Fibroblast of skin of right quadriceps (primary cell): ENCODE results near the gene MYOM1.

Source experiments
- DNase-seq: peaks from one replicate; pipeline ENCODE4 v3.0.0-alpha.2; 2013

The MYOM1 gene

DNA sequence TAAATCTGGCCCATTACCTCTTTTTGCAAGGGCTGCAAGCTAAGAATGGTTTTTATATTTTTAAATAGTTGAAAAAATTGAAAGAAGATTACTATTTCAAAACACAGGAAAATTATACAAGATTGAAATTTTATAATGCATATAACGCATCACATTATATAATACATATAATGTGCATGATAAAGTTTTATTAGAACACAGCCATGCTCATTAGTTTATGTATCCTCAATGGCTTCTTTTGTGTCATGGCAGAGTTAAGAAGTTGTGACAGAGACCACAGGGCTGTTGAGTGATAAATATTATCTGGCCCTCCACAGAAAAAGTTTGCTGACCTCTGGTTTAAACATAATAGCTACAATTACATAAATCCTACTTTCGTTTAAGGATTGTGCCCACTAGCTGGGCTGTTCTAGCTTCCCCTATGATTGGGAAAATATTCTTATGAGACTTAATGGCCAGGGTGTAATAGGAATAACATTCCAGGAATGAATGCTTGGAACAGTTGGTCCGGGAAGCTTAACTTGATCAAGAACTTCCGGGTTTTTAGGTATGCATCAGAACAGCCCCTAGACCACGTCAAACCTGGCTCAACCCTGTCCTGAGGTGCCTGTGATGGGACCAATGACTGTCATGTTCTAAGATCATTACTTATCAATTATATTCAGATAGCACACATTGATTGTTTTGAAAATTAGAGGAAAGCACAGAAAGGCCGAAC is 108.1 kb downstream of the MYOM1 start:
- DNase-seq, result no peak

DNA sequence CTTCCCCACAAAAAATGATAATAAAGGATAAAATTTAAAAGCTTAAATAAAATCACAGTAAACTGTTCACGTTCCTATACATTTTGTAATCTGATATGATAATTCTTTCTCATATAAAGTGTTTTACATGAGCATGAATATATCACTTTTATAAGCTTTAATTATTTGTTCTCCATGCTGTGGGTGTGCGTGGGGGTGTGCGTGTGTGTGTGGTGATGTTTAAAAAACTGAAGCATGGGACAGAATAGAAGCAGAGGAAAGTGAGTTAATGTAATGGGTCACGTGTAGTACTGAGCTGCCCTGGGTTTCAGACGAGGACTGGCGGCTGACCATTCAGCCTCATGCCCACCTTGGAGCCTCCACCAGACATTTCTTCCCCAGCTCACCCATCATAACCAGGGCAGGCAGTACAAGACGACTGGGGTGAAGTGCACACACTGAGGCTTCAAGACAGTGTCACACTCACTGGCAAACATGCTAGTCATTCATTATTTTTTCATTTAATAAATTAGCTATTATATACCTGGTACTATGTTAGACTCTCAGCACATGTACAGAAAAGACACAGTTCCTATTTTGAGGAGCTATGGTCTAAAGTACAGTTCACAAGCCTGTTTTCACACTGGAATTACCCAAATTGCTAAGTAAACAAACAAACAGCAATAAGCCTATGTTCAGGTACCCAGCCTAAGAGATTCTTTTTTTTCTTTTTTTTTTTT is 109.6 kb downstream of the MYOM1 start:
- DNase-seq, result no peak

DNA sequence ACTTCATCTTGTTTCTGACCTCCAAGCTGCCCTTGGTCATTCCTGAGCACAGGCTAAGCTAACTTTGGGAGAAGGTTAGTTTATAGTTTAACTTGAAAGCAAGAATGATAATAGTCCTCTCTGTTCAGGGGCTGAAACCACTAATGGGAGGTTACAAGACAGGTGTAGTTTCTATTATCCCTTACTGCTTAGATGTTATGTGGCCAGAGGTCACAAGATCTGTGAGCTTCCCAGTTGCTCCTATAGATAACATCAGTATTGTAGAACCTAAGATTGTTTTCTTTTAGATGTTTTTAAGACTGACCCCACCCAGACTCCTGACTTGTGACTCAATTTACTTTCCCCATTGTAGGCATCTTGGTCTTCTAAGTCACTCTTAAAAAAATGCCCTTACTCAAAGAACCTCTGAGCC is 112.0 kb downstream of the MYOM1 start:
- no peak for DNase-seq

DNA sequence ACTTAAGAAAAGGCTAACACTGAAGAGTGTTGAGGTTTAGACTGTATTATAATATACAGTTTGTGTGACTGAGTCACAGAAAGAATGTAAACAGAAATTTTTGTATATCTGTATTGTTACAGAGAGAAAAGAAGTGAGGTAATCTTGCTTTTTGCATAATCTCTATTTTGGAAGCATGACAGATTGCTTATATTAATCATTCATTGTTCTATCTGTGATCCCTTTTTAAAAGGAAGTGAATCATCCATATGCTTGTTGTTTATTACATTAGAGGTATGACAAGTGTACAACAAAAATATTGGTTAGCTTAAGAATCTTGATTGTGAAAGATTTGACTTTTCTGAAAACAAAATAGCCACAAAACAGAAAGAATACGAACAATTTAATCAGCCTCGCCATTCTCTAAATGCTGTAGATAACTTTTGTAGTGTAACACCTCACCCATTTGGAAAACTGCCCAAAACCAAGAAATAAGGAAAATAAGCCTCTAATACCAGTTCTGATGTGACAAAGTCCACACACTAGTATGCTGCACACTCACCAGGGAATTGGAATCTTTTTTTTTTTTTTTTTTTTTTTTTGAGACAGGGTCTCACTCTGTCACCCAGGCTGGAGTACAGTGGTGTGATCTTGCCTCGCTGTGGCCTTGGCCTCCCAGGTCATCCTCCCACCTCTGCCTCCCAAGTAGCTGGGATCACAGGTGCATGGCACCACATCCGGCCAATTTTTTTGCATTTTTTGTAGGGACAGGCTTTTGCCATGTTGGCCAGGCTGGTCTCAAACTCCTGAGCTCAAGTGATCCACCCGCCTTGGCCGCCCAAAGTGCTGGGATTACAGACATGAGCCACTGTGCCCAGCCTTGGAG is 115.3 kb downstream of the MYOM1 start:
- DNase-seq, result peak; percentile 52

DNA sequence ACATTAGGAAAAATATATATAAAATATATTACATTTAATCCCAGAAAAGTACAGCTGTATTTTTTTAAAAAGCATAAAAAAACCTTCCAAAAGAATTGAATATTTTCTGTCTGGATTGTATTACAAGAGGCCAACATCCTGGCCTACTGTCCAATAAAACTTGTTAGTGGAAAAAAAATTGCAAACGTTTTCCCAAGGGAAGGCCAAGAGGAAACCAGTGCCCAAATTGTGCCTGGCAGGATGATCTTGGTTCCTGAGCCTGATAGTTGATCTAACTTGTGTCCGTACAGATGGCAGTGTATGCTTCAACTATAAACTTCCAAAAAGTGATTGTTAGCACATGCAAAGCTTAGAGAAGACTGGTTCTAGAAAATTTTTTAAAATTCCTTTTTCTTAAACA is 116.2 kb downstream of the MYOM1 start:
- no peak for DNase-seq

DNA sequence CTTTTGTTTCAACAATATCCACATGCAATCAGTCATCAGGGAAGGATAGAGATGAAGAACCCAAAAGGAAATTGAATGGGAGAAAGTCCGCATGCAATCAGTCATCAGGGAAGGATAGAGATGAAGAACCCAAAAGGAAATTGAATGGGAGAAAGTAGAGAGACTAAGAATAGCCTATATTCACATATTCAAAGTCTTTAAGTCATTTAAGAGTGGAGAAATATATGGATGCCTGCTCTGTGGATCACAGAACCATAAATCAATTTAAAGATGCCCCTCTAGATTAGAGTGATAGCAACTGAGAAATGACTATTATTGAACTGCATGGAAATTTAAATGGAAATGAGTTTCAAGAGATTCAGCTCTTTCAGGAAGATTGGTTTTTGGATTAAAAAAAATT is 116.8 kb downstream of the MYOM1 start:
- DNase-seq, result no peak

DNA sequence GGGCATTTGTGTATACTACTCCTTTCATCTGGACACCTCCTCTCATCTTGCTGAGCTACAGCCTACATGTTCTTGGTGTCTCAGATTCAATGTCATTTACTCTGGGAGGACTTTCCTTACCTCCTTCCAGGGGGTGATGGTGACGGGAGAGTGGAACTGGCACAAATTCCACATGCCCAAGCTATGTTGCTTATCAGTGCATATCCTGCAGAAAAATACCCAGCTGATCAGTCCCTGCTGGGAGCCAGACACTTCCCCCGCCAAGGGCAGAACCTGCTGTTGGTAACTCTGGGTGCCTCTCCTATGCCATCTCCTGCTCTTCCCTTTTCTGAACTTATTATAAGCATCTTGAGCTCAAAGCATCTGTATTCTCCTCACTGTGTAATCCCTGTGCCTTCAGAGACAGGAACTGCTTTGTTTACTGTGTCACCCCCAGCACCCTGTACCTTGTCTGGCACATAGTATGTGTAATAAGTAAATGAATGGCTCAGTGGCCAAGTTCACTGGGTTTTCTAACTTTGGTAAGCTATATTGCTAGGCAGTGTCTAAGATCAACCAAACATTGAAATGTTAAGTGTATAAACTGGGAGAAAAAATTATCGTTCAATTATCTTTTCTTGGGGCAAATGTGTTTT is 119.2 kb downstream of the MYOM1 start:
- DNase-seq, result no peak

DNA sequence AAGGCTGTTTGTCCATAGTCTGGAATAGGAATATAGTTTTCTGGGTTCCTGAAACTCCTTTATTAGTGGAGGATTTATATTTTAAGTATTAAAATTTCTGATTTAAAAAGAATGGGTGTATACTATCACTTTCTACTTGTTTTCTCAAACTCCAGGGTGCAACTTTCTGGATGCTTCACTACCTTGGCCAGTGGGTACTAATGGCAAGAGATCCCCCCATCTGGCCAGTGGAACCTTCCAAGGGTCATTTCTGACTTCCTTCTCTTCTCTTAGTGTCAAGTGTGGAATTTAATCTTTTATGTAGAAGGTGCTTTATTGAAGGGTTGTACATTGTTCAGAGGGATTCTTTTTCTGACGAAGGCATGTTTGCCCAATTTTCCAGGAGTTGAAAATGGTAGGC is 120.4 kb downstream of the MYOM1 start:
- DNase-seq, result no peak

DNA sequence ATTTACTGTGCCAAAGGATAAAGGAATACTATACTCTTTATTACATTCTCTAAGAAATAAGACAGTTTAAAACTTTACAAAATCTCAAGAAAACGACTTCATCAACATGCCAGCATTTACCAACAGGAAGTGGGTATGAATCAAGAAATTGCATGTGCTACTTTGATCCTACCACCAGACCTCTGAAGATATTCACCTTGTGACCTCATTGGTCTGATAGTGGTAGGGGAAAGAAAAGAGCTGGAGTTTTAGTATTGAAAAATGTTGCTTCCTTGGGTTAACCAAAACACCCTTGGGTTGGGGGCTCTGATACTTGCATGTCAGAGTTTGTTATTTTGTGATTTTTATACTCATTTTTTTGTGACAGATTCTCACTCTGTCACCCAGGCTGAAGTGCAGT is 122.7 kb downstream of the MYOM1 start:
- no peak for DNase-seq

DNA sequence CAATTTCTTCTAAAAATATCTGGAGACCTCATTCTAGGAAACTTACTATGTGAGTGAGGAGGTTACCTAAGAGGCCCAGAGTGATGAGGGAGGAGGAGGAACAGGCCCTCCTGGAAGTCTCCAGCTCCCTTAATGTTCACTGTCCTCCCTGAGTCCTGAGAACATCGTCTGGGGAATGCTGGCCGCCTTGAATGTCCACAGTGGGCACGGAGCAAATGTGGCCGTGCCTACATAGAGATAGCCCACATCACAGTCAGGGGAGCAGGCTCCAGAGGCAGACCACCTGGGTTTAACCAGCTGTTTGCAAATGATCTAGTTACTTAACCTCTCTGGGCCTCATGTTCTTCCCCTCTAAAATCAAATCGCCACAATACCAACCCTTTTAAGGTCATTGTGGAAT is 123.8 kb downstream of the MYOM1 start:
- no peak for DNase-seq

DNA sequence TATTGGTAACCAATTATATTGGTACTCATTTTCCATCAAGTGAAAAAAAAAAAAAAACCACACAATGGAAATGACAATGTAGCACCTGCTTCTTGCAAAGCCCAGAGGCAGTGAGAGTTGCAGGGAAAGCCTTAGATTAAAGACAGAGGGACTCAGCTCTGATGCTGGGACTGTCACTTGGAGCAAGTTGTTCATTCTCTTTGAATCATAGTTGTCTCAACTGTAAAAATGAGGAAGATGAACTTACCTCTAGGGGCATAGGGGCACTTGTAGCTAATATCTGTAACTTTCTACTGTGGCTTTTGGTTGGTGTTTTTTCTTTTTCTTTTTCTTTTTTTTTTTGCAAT is 125.5 kb downstream of the MYOM1 start:
- no peak for DNase-seq

DNA sequence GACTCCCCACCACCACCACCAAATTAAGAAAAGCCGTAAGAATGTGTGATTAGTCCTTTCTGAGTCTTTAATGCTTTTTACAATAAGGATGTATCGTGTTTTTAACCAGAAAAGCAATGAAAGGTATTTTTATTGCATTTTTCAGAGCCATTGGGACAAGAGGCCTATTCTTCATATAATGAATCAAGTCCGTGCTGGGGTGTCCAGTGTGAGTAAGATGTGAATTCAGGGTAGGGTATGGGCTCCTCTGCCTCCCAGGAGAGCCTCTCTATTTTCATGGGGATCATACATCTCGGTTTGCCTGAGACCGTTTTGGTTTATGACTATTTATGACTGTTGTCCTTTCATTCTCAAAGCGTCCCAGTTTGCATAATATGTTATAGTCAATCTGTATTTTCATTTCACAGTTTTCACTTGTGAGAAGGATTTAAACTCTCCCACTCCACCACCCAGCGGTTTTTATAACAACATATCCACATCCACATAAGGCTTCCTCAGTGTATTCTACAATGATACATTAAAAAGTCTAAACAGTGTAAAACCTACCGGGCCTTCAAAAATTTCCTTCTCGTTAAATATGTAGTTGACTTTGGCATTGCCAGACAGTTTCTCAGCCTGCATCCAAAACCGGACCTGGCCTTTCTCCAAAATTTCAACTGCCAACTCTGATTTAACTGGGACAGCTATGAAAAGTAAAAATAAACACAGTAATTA is 126.0 kb downstream of the MYOM1 start:
- no peak for DNase-seq

DNA sequence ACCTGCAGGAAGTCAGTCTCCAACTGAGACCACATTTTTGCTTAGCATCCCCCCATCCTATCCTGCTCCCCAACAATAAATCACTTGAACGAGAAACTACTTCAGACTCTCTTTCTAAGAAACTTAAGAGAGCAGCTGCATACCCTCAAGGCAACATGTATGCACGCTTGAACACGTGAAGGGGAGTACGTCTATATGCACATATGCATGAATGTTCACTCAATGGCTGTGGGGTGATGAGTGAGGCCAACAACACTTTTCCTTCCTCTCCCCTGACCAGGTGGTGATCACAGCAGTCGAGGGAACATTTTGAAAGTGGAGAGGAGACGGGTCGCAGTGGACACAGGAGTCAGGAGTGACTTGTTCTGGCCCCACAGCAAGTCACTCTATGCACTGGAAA is 127.0 kb downstream of the MYOM1 start:
- DNase-seq, result no peak

DNA sequence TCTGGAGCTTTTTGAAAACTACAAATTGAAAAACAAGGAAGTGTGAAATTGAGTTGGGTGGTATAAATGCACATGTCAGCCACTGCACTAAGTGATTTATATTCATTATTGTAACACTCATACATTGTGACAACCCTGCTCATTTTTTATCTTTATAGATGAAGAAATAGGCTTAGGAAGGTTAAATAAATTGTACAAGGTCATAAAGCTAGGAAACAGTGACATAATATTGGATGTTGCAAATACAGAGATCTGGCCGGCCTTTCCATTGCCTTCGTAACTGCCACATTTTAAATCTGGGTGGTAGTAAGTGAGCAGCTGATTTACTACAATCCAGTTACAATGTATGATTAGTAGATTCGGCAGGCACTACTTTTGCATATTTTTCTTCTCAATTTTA is 130.2 kb downstream of the MYOM1 start:
- DNase-seq, result no peak

DNA sequence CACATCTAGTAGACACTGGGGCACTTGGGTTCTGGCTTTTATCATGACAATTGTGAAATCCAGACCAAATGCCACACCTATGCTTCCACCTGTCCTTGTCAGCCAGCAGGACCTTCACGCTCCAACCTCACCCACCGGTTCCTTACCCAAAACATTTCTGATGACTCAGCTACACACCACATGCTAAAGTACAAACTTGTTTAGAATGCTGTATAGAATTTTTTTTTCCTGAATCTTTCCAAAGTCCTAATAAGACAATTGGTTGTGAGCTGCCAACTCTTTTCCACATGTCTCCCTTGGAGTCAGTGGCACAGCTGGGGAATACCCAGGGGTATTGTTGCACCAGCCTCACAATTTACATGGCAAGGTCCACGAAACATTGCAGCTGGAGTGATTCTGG is 131.3 kb downstream of the MYOM1 start:
- no peak for DNase-seq

DNA sequence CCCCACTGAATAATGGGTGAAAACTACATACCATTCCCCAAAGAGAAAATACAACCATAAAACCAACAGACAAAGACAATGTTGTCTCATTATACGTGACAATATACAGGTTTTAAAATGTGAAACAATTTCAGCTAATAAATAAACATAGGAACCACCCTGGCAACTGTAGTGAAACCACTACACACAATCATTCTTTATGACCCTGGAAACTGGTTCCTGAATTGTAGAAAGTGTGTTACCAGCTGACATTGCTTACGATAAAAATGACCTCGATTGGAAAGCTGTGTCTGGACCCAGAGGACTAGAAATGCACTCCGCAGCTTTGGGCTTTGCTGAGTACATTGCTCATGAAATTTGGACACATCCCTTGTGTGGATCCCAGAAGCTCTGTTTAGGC is 132.9 kb downstream of the MYOM1 start:
- DNase-seq, result no peak

DNA sequence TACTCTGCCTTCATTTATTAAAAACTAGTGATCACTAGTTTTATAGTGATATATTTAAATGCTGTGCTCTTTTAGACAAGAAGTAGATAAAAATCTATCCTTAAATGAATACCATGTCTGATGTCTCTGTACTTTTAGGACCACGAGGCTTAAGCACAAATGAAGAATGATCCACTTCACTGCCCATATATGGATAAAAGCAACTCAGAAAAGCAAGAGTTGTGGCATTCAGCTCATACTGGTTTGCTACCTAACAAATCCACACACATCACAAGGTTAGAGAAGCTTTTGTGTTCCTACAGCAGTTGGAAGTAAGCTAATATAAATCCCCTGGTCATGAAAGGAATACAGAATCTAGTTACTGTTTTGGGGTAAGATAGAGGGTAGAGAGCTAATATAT is 134.2 kb downstream of the MYOM1 start:
- no peak for DNase-seq

DNA sequence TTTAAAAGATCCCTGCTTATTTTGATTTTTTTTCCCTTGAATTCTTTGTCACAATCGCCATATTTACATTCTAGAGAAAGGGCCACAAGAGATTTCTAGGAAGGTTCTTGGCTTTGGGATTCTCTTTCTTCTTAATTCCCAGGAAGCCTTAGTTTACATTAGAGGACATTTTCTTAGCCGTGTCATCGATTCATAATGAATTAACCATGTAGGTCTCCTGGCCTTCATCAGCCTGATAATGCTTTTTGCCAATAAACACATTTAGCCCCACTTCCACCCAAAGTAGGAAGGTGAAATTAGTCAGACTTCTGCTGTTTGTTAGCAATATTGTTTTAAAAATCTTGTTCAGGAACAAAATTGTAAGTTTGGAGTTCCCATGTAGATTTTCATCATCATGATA is 135.6 kb downstream of the MYOM1 start:
- no peak for DNase-seq

DNA sequence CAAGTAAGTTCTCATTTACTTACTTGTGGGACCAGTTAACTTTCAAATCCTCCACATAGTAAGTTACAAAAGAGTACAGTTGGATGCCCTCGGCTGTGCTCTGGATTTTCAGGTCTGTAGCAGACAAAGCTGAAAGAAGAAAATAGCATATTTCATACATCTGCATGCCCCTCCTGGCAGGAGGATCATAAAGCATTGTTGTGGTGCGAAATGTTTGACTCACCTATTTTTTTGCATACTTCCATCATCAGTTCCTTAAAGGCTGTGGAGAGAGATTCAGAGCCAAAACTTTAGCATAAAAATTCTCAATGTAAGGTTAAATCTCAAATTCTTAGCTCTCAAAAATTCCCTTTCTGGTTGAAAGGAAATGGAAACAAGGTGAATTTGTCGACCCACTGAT is 136.0 kb downstream of the MYOM1 start:
- DNase-seq, result no peak

DNA sequence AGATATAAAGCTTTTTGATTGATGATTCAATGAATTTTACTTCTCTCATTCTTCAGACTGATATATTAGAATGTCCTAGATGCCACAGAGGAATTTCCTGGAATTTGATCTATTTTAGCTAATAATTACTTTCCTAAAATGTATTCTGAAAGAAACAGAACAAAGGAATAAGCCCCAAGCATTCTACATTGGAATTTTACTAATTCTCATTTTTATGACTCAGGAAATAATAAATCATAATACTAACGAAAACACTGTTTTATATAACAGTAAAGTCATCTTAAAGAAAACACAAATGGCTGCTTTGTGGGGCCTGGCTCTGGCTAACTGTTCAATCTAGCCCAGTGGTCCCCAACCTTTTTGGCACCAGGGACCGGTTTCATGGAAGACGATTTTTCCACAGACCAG is 138.2 kb downstream of the MYOM1 start:
- DNase-seq, result peak; percentile 74

DNA sequence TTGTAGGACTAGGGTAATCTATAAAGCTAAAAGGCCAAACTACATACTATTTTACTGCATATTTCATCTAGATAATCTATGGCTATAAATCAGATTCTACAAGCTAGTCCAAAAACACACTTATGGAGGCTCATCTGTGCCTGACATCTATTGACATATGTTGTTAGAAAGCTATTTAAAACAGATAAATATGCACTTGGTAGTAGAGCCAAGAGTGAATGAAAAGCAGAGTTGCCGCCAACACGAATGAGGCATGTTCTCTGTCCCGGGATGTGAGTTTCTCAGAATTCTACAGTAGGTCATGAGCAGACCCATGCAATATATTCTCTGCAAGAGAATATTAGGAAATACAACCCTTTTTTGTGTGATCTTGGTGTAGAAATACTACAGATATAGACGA is 140.1 kb downstream of the MYOM1 start:
- DNase-seq, result no peak

DNA sequence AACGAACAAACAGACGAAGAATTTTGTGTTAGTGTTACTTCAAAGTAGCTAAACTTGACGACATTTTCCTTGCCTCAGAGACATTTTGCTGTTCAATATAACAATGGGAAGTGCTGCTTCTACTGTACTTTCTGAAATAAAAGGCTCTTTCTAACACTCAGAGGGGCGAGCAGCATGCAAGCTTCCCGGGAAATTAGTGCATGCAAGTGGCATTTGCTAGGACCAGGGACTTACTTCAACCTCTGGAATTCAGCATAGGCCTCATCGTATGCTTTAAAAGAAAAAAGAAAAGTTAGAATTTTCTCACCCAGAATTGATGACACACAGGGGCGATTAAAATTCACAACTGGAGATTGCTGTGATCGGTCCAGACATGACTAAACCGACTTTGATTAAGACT is 144.3 kb downstream of the MYOM1 start:
- DNase-seq, result no peak

DNA sequence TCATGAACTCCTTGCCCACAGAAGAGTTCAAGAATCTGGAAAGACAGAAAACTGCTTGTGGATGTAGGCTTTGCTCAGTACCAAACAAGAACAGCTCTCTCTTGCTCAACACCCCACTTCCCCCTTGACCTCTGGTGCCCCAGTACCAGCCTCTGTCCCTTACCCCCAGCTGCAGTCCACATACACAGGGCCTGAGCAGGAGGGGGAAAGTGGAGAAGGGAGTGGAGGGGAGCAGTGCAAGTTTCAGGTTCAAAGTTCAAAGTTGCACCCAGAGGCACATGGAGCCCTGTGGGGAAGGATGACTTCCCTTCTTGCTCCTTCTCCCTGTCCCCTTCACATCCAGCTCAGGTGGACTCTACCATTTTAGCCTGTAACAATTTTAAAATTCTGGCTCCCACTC is 145.7 kb downstream of the MYOM1 start:
- DNase-seq, result no peak
